H1 (cell line): ENCODE data around the gene PABPN1. TPM values are rescaled to one million over a fixed set of nuclear protein-coding genes. Genes with fewer than 3 reads are reported as not detected.

ENCODE experiments used
- CTCF ChIA-PET: fragments of 300-600 bp; sonication (Branson Sonifier 250); formaldehyde crosslinking; loops from one replicate; lab custom pipeline; 2021; ENCODE audit not compliant: partially characterized antibody; lab: Charles Lee
- POLR2A ChIA-PET: fragments of 300-600 bp; sonication (Branson Sonifier 250); formaldehyde crosslinking; loops from one replicate; lab custom pipeline; 2021; ENCODE audit warnings: inconsistent platforms; ENCODE audit not compliant: partially characterized antibody; lab: Charles Lee
- DNase-seq, 2 experiments: peaks; one replicate each; pipeline versions ENCODE4 v3.0.0 to v3.0.0-alpha.2; 2010 to 2022; ENCODE audit warnings: low spot score in 2 of 2, low read depth in 1 of 2, mixed read lengths in 1 of 2
- FAIRE-seq: peaks from 2 replicates; lab custom pipeline; 2011; peaks lifted over from hg19 to GRCh38; lab: Jason Lieb, UNC
- H2AFZ ChIP-seq: 2 replicates; pipeline ENCODE4 v1.8.1; 2012; ENCODE audit warnings: low read length, inconsistent platforms
- H2AK5ac ChIP-seq: 2 replicates; pipeline ENCODE4 v1.6.1; 2013; ENCODE audit warnings: low read depth, low read length
- H2BK120ac ChIP-seq: replicated peaks from 2 replicates; pipeline ENCODE3; 2013; ENCODE audit warnings: low read depth, low read length, inconsistent platforms
- H2BK12ac ChIP-seq: 2 replicates; pipeline ENCODE4 v1.6.1; 2013; ENCODE audit warnings: low read depth, low read length
- H2BK15ac ChIP-seq: 2 replicates; pipeline ENCODE4 v1.6.1; 2013; ENCODE audit warnings: low read length
- H2BK20ac ChIP-seq: 2 replicates; pipeline ENCODE4 v1.6.1; 2013; ENCODE audit warnings: low read length
- H2BK5ac ChIP-seq: 2 replicates; pipeline ENCODE4 v1.6.1; 2013; ENCODE audit warnings: low read depth, low read length
- H3K14ac ChIP-seq: 2 replicates; pipeline ENCODE4 v1.6.1; 2013; ENCODE audit warnings: inconsistent platforms; ENCODE audit not compliant: insufficient read length
- H3K18ac ChIP-seq: 2 replicates; pipeline ENCODE4 v1.6.1; 2013; ENCODE audit warnings: low read length; ENCODE audit errors: extremely low read depth
- H3K23ac ChIP-seq: 2 replicates; pipeline ENCODE4 v1.6.1; 2013; ENCODE audit warnings: inconsistent platforms; ENCODE audit not compliant: insufficient read length
- H3K23me2 ChIP-seq: 2 replicates; pipeline ENCODE4 v1.6.1; 2013; ENCODE audit warnings: low read depth, low read length
- H3K27ac ChIP-seq: 2 replicates; pipeline ENCODE4 v1.6.1; 2011; ENCODE audit warnings: low read depth, low read length, inconsistent platforms
- H3K27me3 ChIP-seq, 4 experiments: replicated peaks in 1 of 4; 1 replicate in 1 of 4; 2 replicates in 3 of 4; pipeline versions ENCODE4 v1.6.1 to v1.8.1; 2011 to 2013; ENCODE audit warnings: low read length in 3 of 4, mild to moderate bottlenecking in 3 of 4, inconsistent platforms in 2 of 4, mixed read lengths in 2 of 4, moderate library complexity in 1 of 4; ENCODE audit not compliant: control insufficient read depth in 3 of 4, insufficient read depth in 3 of 4; ENCODE audit errors: extremely low read depth in 1 of 4
- H3K36me3 ChIP-seq, 4 experiments: 2 replicates each; pipeline versions ENCODE4 v1.6.1 to v1.8.1; 2011 to 2013; ENCODE audit warnings: mild to moderate bottlenecking in 4 of 4, low read length in 3 of 4, moderate library complexity in 2 of 4, control low read depth in 1 of 4, inconsistent platforms in 1 of 4; ENCODE audit not compliant: insufficient read depth in 4 of 4, control insufficient read depth in 2 of 4
- H3K4ac ChIP-seq: replicated peaks from 2 replicates; pipeline ENCODE3; 2013; ENCODE audit warnings: low read length, low read depth, mixed read lengths, inconsistent platforms; ENCODE audit not compliant: insufficient read length
- H3K4me1 ChIP-seq, 4 experiments: replicated peaks in 1 of 4; 1 replicate in 1 of 4; 2 replicates in 3 of 4; pipeline versions ENCODE4 v1.6.1 to v1.8.1; 2011 to 2013; ENCODE audit warnings: low read length in 3 of 4, inconsistent platforms in 2 of 4, mixed read lengths in 1 of 4; ENCODE audit not compliant: insufficient read depth in 4 of 4, control insufficient read depth in 3 of 4
- H3K4me2 ChIP-seq, 2 experiments: 2 replicates each; pipeline versions ENCODE4 v1.6.1 to v1.8.1; 2011 to 2013; ENCODE audit warnings: low read depth in 2 of 2, low read length in 2 of 2, control low read depth in 1 of 2, inconsistent platforms in 1 of 2, mild to moderate bottlenecking in 1 of 2; ENCODE audit not compliant: insufficient read depth in 1 of 2
- H3K4me3 ChIP-seq, 4 experiments: fragments of 200-600, 300-600 bp in 1 of 4; sonication (generic), shearing (Covaris generic), sonication (Bioruptor Twin) in 1 of 4; 2 replicates each; pipeline versions ENCODE4 v1.5.1 to v1.8.1; 2011 to 2016; ENCODE audit warnings: low read length in 4 of 4, low read depth in 3 of 4, control low read depth in 2 of 4, inconsistent platforms in 2 of 4, mild to moderate bottlenecking in 2 of 4, mixed read lengths in 1 of 4, moderate library complexity in 1 of 4; ENCODE audit not compliant: insufficient read depth in 2 of 4; ENCODE audit errors: extremely low read depth in 1 of 4
- H3K56ac ChIP-seq: replicated peaks from 2 replicates; pipeline ENCODE3; 2013; ENCODE audit warnings: low read depth, mild to moderate bottlenecking, mixed read lengths, low read length, inconsistent platforms; ENCODE audit not compliant: insufficient read length
- H3K79me1 ChIP-seq: 2 replicates; pipeline ENCODE4 v1.6.1; 2013; ENCODE audit warnings: low read depth, low read length, control low read depth
- H3K79me2 ChIP-seq, 2 experiments: 2 replicates each; pipeline versions ENCODE4 v1.6.1 to v1.8.1; 2012 to 2013; ENCODE audit warnings: low read length in 2 of 2, mild to moderate bottlenecking in 2 of 2, inconsistent platforms in 1 of 2; ENCODE audit not compliant: insufficient read depth in 2 of 2, control insufficient read depth in 1 of 2
- H3K9ac ChIP-seq, 4 experiments: replicated peaks in 1 of 4; 1 replicate in 1 of 4; 2 replicates in 3 of 4; pipeline versions ENCODE4 v1.6.1 to v1.8.1; 2011 to 2013; ENCODE audit warnings: low read depth in 3 of 4, low read length in 3 of 4, control low read depth in 2 of 4, mild to moderate bottlenecking in 2 of 4, moderate library complexity in 2 of 4, inconsistent platforms in 1 of 4; ENCODE audit errors: extremely low read depth in 1 of 4
- H3K9me3 ChIP-seq, 2 experiments: 2 replicates each; pipeline versions ENCODE4 v1.6.1 to v1.8.1; 2012 to 2013; ENCODE audit warnings: mild to moderate bottlenecking in 2 of 2, moderate library complexity in 2 of 2, control low read depth in 1 of 2, inconsistent platforms in 1 of 2, low read depth in 1 of 2, low read length in 1 of 2, mixed read lengths in 1 of 2; ENCODE audit not compliant: insufficient read depth in 2 of 2
- H4K20me1 ChIP-seq, 2 experiments: replicated peaks in 1 of 2; 2 replicates each; pipeline versions ENCODE3 to v1.8.1; 2011 to 2013; ENCODE audit warnings: inconsistent platforms in 2 of 2, low read length in 2 of 2, mild to moderate bottlenecking in 1 of 2; ENCODE audit not compliant: insufficient read depth in 2 of 2, control insufficient read depth in 1 of 2
- H4K5ac ChIP-seq: 2 replicates; pipeline ENCODE4 v1.6.1; 2013; ENCODE audit warnings: low read length, low read depth, mixed read lengths, inconsistent platforms; ENCODE audit not compliant: insufficient read length
- H4K8ac ChIP-seq: 2 replicates; pipeline ENCODE4 v1.8.0; 2013; ENCODE audit warnings: mild to moderate bottlenecking, moderate library complexity, low read length, inconsistent platforms; ENCODE audit not compliant: insufficient read depth; ENCODE audit errors: extremely low read depth
- H4K91ac ChIP-seq: replicated peaks from 2 replicates; pipeline ENCODE3; 2013; ENCODE audit warnings: low read length, mixed read lengths, inconsistent platforms; ENCODE audit not compliant: insufficient read length
- BACH1 ChIP-seq: IDR thresholded peaks from 2 replicates; pipeline ENCODE4 v1.6.1; 2012; ENCODE audit warnings: low read length, improper control_type of control experiment
- E2F6 ChIP-seq: IDR thresholded peaks from 2 replicates; pipeline ENCODE4 v1.6.1; 2012; ENCODE audit warnings: inconsistent platforms
- POU5F1 ChIP-seq: IDR thresholded peaks from 2 replicates; pipeline ENCODE4 v1.6.1; 2011; ENCODE audit warnings: low read depth, mild to moderate bottlenecking, low read length, moderate library complexity
- RBBP5 ChIP-seq: IDR thresholded peaks from 2 replicates; pipeline ENCODE4 v1.7.1; 2012; ENCODE audit warnings: low read depth, mild to moderate bottlenecking, inconsistent platforms, low read length, moderate library complexity, borderline replicate concordance
- RNF2 ChIP-seq: fragments of 200-900, 300-1000 bp; sonication (generic); IDR thresholded peaks from 2 replicates; pipeline ENCODE4 v1.7.1; 2016; ENCODE audit warnings: borderline replicate concordance, low read depth, mild to moderate bottlenecking, antibody characterized with exemption, low read length; ENCODE audit not compliant: poor library complexity, severe bottlenecking; ENCODE audit errors: missing control alignments
- SP1 ChIP-seq: IDR thresholded peaks from 2 replicates; pipeline ENCODE4 v1.6.1; 2011; ENCODE audit warnings: low read depth, low read length
- TAF1 ChIP-seq: IDR thresholded peaks from 2 replicates; pipeline ENCODE4 v1.6.1; 2011; ENCODE audit warnings: mild to moderate bottlenecking, low read depth, low read length
- WGBS, 2 experiments: shearing (Covaris generic) in 1 of 2; methylation state at CpG; one replicate each; pipeline versions ENCODE4 v1.1.6 to v1.1.7; 2013 to 2015; ENCODE audit warnings: low lambda C conversion rate in 2 of 2, mixed read lengths in 2 of 2, inconsistent platforms in 1 of 2, low coverage in 1 of 2, missing lambda C conversion rate in 1 of 2; ENCODE audit not compliant: insufficient replicate concordance in 2 of 2, insufficient coverage in 1 of 2, insufficient read length in 1 of 2; ENCODE audit errors: extremely low coverage in 1 of 2, missing lambda C conversion rate in 1 of 2; 5-methylcytosine and 5-hydroxymethylcytosine counted together
- polyA plus RNA-seq, 7 experiments: library from polyadenylated mRNA; depleted of rRNA in 3 of 7; stranded (reverse) in 5 of 7; unstranded in 2 of 7; fragments of >200 nt in 5 of 7; fragments of 200-250 nt in 2 of 7; gene quantifications; 1 replicate in 5 of 7; 2 replicates in 1 of 7; 4 replicates in 1 of 7; pipeline versions ENCODE4 v1.2.1 to v1.2.3, GENCODE V29; 2011 to 2013; ENCODE audit warnings: missing spikeins in 2 of 7, mixed read lengths in 2 of 7
- total RNA-seq: library from RNA; stranded (reverse); fragmentation: NEBNext Ultra II Directional; extraction: Animal tissue kit (Norgen Biotek cat#: 25700); gene quantifications from 2 replicates; pipeline ENCODE4 v1.2.1, GENCODE V29; 2021
- TF ChIP-seq, protein P1 (sequence below): IDR thresholded peaks from 2 replicates; pipeline ENCODE4 v1.6.1; 2011; ENCODE audit warnings: low read length, improper control_type of control experiment

PABPN1 gene
- total and polyA plus RNA-seq, 2 of the 8 experiments (the other 6 are each of a cell fraction or from before 2014, with no cell fraction given) = 300 to 331 TPM

- Histone ChIP-seq H3K23ac (no peak overlapping the region), H2BK15ac (no peak overlapping the region), H3K27ac (peak overlapping the region; percentile 70; the same call in 1 of the 2 replicates), H3K79me2 (peaks cover 0 to 2% of the 10 kb centered on the region in 2 experiments; a peak in 1 of 4 replicates), H3K9ac (peak overlapping the region; percentile 28 to 84 (median 78)), H4K91ac (peak overlapping the region; percentile 47), H3K14ac (no peak overlapping the region), H3K18ac (no peak overlapping the region; the same call in 1 of the 2 replicates), H3K4me2 (peak overlapping the region; percentile 75 to 81), H3K27me3 (peaks cover 0 to 12% (median 5%) of the 10 kb centered on the region in 4 experiments; a peak in 4 of 7 replicates), H4K20me1 (peaks cover 0 to 5% of the 10 kb centered on the region in 2 experiments), H3K4me1 (peaks cover 0 to 3% (median 1%) of the 10 kb centered on the region in 4 experiments; a peak in 4 of 7 replicates), H3K9me3 (no peaks in the 10 kb centered on the region), H2BK20ac (no peak overlapping the region), H4K5ac (peak overlapping the region; percentile 44), H3K56ac (peak overlapping the region; percentile 28), H2AK5ac (no peak overlapping the region), H2BK5ac (peak overlapping the region; percentile 50; the same call in 1 of the 2 replicates), H2BK120ac (no peak overlapping the region), H3K4ac (no peak overlapping the region), H2AFZ (0 out of 2 replicates have a peak overlapping the region, but pooled peaks have one; percentile 6), H3K36me3 (peaks cover 0 to 5% (median 1%) of the 10 kb centered on the region in 4 experiments; a peak in 4 of 8 replicates), H2BK12ac (no peak overlapping the region), H3K79me1 (peaks cover 2% of the 10 kb centered on the region; the same call in 1 of the 2 replicates), H3K23me2 (peaks cover 12% of the 10 kb centered on the region), H4K8ac (peak overlapping the region; percentile 75; the same call in 1 of the 2 replicates), H3K4me3 (peak overlapping the region; percentile 57 to 90 (median 83))
- ChIA-PET CTCF (interaction anchor here (0.5 to 5.7 kb wide), 11 partner anchors 12 to 186 kb away, joined by 3 to 40 read pairs (median 6); partner anchors contain the start of genes CMTM5 and PABPN1), POLR2A (interaction anchor here (0.8 to 4.8 kb wide), 7 partner anchors 13 to 167 kb away, joined by 3 to 48 read pairs (median 3); partner anchors contain the start of gene PABPN1)
- FAIRE-seq = no peak
- WGBS, 2 experiments = 35% methylated on average over 5 of the region's 5 CpGs; no CpG with 5 or more reads in 1 of the 2 experiments
- no peak for TF ChIP-seq BACH1
- TF ChIP-seq TAF1 = no peak
- TF ChIP-seq, protein P1, sequence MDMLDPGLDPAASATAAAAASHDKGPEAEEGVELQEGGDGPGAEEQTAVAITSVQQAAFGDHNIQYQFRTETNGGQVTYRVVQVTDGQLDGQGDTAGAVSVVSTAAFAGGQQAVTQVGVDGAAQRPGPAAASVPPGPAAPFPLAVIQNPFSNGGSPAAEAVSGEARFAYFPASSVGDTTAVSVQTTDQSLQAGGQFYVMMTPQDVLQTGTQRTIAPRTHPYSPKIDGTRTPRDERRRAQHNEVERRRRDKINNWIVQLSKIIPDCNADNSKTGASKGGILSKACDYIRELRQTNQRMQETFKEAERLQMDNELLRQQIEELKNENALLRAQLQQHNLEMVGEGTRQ = no peak
- no peak for TF ChIP-seq POU5F1
- no peak for TF ChIP-seq RNF2
- TF ChIP-seq RBBP5 = no peak
- TF ChIP-seq E2F6 = no peak
- no peak for TF ChIP-seq SP1
- no peak for DNase-seq
Observed at GRCh38 chr14:23307146-23307530, 14.1 kb upstream of the PABPN1 start.
